Activated T-helper 2 cell treated with anti-CD3 and anti-CD28 coated beads, Interferon-gamma antibody, Interleukin-2, Interleukin-4, amounts not matched to agents 10 μg/mL and 5 μg/mL and 100 μg/mL, durations not matched to agents 14 hours and 24 hours and 36 hours (primary cell): ENCODE measurements around the gene CD63. TPM values are rescaled to one million over a fixed set of nuclear protein-coding genes. Genes with fewer than 3 reads are reported as not detected.

Source experiments
- DNase-seq: peaks from one replicate; pipeline ENCODE4 v3.0.0; 2021; ENCODE audit warnings: low spot score
- H3K27ac Mint-ChIP-seq: one replicate; pipeline ENCODE4 v1.8.0; 2021; ENCODE audit warnings: mixed read lengths
- H3K27me3 Mint-ChIP-seq: one replicate; pipeline ENCODE4 v1.8.0; 2021; ENCODE audit warnings: low read depth, mixed read lengths
- H3K36me3 Mint-ChIP-seq: one replicate; pipeline ENCODE4 v1.8.0; 2021; ENCODE audit warnings: low read depth, mixed read lengths
- H3K4me1 Mint-ChIP-seq: one replicate; pipeline ENCODE4 v1.8.0; 2021; ENCODE audit warnings: low read depth, mixed read lengths
- H3K4me3 Mint-ChIP-seq: one replicate; pipeline ENCODE4 v1.8.0; 2021; ENCODE audit warnings: low read depth, mild to moderate bottlenecking, moderate library complexity, mixed read lengths
- H3K9me3 Mint-ChIP-seq: one replicate; pipeline ENCODE4 v1.8.0; 2021; ENCODE audit warnings: mixed read lengths
- intact Hi-C: fragments of 100-400 bp; cut with micrococcal nuclease; formaldehyde crosslinking; loops from one replicate; pipeline ENCODE4 v1.15.1; 2023
- total RNA-seq: library from RNA; stranded (reverse); gene quantifications from 2 replicates; pipeline ENCODE4 v1.2.3, GENCODE V29; 2022

The CD63 gene
- total RNA-seq, 1 donor from 2014 or later: 236 TPM

DNA sequence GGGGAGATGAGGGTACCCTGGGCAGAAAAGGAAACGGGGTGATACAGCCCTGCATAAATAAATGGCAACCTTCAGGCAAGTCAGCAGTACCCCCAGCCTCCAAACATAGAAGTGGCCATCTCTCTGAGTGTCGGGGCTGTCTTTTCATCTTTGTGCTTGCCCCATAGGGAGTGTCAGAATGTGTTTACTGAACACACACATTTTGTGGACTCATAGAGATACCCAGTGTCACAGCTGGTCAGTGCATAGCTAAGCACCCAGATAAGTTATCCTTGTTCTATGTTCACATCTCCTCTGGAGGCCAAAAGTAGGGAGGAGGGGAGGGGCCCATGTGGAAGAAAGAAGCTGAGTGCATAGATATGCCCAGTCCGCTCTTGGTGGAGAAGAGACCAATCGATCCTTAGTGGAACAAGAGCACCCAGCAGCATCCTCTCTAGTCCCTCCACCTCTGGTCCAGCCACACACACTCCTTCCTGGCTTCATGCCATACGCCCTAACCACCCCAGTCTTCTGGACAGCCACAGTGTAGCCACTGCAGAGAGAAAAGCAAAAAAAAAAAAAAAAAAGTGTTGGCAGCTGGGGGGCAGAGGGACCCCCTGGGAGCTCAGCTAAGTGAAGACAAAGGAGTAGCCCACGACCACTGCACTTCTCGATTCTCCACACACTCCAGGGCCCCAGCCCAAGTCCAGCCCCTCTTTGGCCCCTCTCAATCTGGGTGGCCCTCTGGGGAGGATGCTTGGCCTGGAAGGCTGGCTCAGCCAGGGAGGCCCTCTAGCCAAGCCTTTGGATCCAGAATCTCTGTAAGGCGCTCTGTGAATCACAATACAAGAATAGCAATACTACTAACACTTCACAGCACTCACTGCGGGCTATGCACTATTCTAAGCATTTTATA lies 23.7 kb downstream of the CD63 start:
- Mint-ChIP-seq H3K27ac (no peak overlapping the region), H3K9me3 (no peaks in the 10 kb centered on the region), H3K4me3 (no peak overlapping the region), H3K4me1 (peaks cover 17% of the 10 kb centered on the region), H3K36me3 (no peaks in the 10 kb centered on the region), H3K27me3 (peaks cover 42% of the 10 kb centered on the region)
- intact Hi-C loops: no loop called here
- DNase-seq: no peak

DNA sequence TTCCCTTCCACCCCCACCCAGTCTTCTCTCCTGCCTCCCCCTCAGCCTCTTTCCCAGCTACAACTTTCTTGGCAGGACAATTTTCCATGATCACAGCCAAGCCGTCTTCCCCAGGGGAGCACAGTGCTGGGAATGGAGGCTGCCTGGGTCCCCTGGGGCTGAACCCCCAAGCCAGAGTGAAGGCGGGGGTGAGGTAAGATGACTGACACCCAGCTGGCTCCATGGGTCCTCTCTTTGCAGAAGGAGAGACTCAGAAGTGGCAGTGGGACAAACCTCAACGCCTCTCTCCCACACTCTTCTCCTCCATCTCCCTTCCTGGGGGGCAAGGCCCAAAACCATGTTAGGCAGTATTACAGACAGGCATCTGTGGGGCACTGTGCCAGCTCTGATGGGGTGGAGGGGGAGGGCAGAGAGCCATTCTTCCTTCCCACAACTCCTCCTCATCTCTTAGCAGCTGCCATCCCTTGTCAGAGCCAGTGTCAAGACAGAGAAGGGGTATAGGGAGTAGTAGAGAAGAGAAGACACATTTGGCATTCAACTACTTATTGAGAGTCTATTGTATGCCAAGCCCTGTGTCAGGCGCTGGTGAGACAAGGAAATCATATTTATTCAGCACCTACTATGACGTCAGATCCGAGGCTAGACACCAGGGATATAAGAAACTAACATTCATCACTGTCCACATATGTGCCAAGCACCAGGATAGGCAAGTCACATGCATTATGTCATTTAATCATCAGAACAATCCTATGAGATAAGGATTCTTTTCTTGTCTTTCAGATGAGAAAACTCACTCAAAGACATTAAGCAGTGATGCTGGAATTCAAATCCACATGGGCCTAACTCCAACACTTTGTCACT lies 24.7 kb downstream of the CD63 start:
- H3K36me3 Mint-ChIP-seq: no peaks in the 10 kb centered on the region
- no peak overlapping the region for H3K27ac Mint-ChIP-seq
- H3K4me1 Mint-ChIP-seq: peaks cover 16% of the 10 kb centered on the region
- no peak for DNase-seq
- peaks cover 34% of the 10 kb centered on the region for H3K27me3 Mint-ChIP-seq
- no peaks in the 10 kb centered on the region for H3K9me3 Mint-ChIP-seq
- no peak overlapping the region for H3K4me3 Mint-ChIP-seq
- intact Hi-C loops: no loop called here

DNA sequence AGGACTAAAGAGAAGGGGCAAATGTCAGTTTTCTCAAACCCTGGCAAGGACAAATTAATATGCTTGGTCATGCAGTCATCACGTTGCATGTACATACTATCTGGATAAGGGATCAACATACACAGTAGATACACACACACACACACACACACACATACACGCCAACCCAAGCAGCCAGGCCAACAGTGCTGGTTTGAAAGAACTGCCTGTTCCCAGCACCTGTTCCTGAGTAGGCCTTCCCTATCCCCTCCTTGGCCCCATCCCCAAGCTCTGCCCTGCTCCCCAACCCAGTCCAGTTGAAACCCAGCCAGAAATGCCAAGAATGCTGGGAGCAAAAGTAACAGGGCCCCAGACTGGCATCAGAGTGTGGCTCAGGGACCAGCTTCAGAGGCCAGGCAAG lies 25.5 kb downstream of the CD63 start:
- H3K4me1 Mint-ChIP-seq: peaks cover 7% of the 10 kb centered on the region
- no peak overlapping the region for H3K27ac Mint-ChIP-seq
- no peaks in the 10 kb centered on the region for H3K9me3 Mint-ChIP-seq
- H3K27me3 Mint-ChIP-seq: peaks cover 25% of the 10 kb centered on the region
- H3K36me3 Mint-ChIP-seq: no peaks in the 10 kb centered on the region
- intact Hi-C loops: no loop called here
- DNase-seq: no peak
- no peak overlapping the region for H3K4me3 Mint-ChIP-seq

DNA sequence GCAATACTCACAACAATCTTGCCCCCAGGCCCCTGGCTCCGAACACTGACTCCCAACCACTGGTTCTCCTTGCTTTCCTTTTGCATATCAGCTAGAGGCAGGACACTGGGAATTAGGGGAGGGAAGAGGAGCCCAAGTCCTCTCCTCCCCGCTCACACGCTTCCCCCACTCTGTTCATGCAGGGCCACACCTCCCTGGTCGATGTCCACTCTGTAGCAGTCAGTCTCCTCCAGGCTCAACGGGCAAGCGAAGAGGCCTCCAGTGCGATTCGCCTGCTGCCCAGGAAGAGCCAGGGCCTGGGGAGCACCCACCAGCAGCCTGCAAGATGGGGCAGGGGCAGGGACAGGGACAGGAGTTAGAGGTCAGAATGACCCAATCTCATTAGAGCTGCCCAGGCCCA lies 25.9 kb downstream of the CD63 start:
- Mint-ChIP-seq H3K36me3 (no peaks in the 10 kb centered on the region), H3K4me3 (no peak overlapping the region), H3K4me1 (peaks cover 5% of the 10 kb centered on the region), H3K9me3 (no peaks in the 10 kb centered on the region), H3K27me3 (peaks cover 21% of the 10 kb centered on the region), H3K27ac (no peak overlapping the region)
- no peak for DNase-seq
- intact Hi-C loops: no loop called here

DNA sequence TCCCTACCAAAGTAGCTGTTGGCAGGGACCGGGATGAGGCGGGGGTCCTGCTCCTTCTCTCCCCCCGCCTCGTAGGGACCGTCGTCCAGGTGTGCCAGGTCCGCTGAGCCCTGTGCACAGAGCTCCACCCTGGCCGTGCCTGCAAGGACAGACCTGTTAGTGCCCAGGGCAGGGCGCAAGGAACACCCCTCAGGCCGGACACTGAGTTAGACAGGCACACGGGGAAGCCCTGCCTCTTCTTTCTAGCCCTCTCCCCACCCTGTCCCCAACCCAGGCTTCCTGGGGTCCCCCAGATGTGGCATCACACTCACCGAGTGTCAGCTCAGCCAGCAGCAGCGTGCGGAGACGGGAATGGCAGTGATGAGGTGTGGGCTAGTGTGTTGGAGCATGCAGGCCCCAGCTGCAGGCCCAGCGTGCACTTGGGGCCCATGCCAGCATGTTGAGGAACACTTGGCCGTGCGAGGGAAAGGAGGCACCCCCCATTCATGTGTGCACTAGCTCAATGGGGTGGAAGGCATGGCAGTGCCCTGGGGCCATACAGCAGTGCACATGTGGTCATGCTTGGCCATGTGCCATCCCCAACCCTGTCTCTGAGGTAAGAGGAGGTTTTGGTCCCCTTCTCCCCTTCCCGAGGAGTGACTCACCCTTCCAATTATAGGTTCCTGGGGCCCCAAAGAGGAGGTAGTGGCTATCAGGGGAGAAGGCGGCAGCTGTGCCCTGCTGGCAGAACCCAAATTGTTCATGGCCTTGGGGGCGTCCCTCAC lies 28.4 kb downstream of the CD63 start:
- DNase-seq: no peak
- intact Hi-C loops: no loop called here
- Mint-ChIP-seq H3K4me3 (no peak overlapping the region), H3K36me3 (no peaks in the 10 kb centered on the region), H3K27me3 (peaks cover 7% of the 10 kb centered on the region), H3K9me3 (no peaks in the 10 kb centered on the region), H3K4me1 (no peaks in the 10 kb centered on the region), H3K27ac (no peak overlapping the region)

DNA sequence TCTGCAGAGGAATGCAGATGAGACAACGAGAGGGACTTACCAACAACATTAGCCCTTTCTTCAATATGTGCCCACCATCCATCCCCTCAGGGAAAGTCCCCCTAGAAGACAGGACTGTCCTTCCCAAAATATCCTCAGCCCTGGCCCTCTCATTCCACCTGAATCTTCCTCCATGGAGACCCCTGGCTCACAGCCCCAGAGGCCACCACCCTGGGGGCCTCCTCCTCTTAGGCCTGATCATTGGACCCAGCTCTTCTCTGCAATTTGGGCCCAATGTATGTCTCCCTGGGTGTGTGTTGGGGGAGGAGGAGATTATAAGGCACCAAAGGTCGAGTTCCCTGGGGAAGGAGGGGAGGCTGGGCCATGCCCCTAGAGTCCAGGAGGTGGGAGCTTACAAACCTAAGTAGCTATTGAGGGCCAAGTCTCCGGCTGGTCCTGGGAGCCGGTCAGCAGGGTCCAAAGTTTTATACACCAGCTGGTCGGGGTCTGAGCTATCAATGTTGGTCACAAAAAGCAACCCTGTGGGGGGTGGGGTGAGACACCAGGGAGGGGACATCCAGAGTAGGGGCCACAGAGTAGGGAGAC lies 29.2 kb downstream of the CD63 start:
- Mint-ChIP-seq H3K36me3 (no peaks in the 10 kb centered on the region), H3K4me3 (no peak overlapping the region), H3K27me3 (peaks cover 3% of the 10 kb centered on the region), H3K9me3 (no peaks in the 10 kb centered on the region), H3K27ac (no peak overlapping the region), H3K4me1 (no peaks in the 10 kb centered on the region)
- DNase-seq: no peak
- intact Hi-C loops: no loop called here

DNA sequence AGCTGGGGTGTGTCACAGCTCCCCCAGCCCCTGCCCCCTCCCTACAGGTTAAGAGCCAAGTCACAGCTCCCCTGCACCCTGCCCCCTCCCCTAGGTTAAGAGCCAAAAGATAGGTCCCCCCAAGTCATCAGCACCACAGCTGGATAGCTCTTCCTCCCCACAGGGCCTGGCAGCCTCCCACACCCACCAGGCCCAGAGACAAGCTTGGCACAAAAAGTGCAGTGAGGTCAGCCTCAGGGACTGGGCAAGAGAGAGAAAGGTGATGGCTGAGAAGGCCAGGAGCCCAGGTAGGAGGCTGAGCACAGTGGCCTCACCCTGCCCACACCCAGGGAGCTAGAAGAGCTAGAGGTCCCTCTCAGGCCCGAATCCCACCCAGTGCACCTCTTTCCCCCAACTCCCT lies 29.8 kb downstream of the CD63 start:
- intact Hi-C loops: no loop called here
- Mint-ChIP-seq H3K27me3 (no peaks in the 10 kb centered on the region), H3K4me1 (no peaks in the 10 kb centered on the region), H3K4me3 (no peak overlapping the region), H3K9me3 (no peaks in the 10 kb centered on the region), H3K27ac (no peak overlapping the region), H3K36me3 (no peaks in the 10 kb centered on the region)
- no peak for DNase-seq

DNA sequence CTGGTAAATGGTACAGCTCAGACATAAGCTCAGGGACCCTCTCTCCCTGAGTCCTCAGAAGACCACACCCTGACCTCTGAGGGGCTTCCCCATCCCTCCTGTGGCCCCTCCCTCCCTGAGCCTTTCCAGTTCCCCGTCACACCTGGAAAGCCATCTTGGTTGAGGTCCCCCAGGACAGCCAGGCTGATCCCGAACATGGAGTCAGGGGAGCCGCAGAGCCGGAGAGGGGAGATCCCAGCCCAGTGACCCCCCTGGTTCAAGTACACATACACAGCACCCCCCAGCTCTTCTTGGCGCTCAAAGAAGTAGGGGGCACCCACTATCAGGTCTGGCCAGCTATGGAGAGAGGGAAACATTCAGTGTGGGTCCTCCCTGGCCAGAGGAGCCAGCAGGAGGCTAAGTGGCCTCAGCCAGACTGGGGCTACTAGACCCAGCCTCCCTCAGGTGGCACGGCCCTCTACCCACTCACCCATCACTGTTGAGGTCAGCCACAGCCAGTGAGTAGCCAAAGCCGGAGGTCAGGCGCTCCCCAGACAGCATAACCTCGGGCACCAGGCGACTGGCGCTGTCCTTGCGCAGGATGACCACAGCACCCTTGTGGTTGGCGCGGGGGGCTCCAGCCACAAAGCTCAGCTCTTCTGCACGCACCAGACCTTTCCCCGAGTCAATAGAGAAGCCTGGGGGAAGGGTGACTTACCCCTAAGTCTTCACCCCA lies 30.4 kb downstream of the CD63 start:
- no peak for DNase-seq
- H3K27me3 Mint-ChIP-seq: no peaks in the 10 kb centered on the region
- H3K9me3 Mint-ChIP-seq: no peaks in the 10 kb centered on the region
- H3K36me3 Mint-ChIP-seq: no peaks in the 10 kb centered on the region
- intact Hi-C loops: no loop called here
- no peaks in the 10 kb centered on the region for H3K4me1 Mint-ChIP-seq
- no peak overlapping the region for H3K27ac Mint-ChIP-seq
- no peak overlapping the region for H3K4me3 Mint-ChIP-seq

DNA sequence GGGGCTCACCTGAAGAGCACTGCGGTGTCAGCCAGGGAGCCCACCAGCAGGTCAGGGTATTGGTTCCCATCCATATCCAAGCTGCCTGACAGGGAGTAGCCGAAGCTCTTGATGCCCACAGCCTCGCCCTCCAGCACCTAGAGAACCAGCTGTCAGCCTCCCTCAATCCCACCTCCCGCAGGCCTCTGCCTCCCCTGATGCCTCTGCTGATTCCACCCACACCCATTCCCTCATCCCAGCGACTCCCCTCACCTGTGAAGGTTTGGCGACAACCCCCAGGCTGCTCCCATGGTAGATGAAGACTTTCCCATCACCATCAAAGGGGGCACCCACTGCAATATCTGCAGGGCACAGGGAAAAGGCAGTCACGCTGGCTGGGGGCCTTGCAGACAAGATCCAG lies 31.1 kb downstream of the CD63 start:
- H3K36me3 Mint-ChIP-seq: no peaks in the 10 kb centered on the region
- no peak overlapping the region for H3K4me3 Mint-ChIP-seq
- H3K4me1 Mint-ChIP-seq: no peaks in the 10 kb centered on the region
- H3K9me3 Mint-ChIP-seq: no peaks in the 10 kb centered on the region
- no peak for DNase-seq
- intact Hi-C loops: no loop called here
- no peak overlapping the region for H3K27ac Mint-ChIP-seq
- no peaks in the 10 kb centered on the region for H3K27me3 Mint-ChIP-seq

DNA sequence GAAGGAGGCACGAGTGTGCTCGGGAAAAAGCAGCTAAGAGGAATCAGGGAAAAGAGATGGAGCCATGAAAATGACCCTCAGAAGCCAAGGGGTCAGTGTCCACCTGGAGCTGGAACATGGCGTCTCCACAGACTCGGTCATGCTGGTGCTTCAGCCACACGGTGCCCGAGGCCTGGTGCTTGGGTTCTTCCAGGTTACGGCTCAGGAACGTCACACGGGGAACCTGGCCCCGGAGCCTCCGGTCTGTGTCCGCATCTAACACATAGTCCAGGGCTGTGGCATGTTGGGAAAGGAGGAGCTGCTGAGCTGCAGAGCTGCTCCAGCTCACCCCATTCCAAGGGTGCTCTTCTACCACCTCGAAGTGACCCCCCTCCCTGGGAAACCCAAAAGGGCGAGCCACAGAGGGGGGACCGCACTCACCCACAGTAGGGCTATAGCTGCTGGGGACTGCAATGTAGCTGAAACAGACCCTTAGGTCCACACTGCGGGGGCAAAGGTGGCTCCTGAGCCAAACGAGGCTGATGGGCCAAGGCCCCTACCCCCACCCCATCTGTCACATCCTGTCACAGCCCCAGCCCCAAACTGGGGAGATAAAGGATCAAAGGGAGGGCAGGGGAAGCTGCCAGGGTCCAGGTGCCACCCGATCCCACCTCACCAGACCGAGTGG lies 31.9 kb downstream of the CD63 start:
- Mint-ChIP-seq H3K36me3 (no peaks in the 10 kb centered on the region), H3K4me3 (no peak overlapping the region), H3K9me3 (no peaks in the 10 kb centered on the region), H3K27me3 (no peaks in the 10 kb centered on the region), H3K4me1 (no peaks in the 10 kb centered on the region), H3K27ac (no peak overlapping the region)
- intact Hi-C loops: no loop called here
- DNase-seq: no peak

DNA sequence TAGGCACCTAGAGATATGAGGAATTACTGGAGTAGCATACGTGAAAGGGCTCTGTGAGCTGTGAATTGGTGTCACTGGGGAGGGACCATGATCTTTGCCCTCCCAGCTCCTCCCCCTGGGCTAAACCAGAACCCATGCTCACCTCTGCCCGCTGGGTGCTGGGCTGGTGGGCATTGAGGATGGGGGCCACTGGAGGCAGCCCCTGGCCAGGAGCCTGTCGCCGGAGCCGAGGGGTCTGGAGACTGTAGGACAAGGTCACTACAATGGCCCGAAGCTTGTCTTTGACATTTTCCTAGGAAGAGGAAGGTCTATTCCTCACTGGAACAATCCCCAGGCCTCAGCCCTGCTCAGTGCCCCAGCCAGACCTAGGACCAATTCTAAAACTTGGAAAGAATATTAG lies 32.7 kb downstream of the CD63 start:
- no peak overlapping the region for H3K4me3 Mint-ChIP-seq
- H3K36me3 Mint-ChIP-seq: no peaks in the 10 kb centered on the region
- no peak overlapping the region for H3K27ac Mint-ChIP-seq
- no peaks in the 10 kb centered on the region for H3K27me3 Mint-ChIP-seq
- DNase-seq: no peak
- H3K4me1 Mint-ChIP-seq: no peaks in the 10 kb centered on the region
- no peaks in the 10 kb centered on the region for H3K9me3 Mint-ChIP-seq
- intact Hi-C loops: no loop called here

DNA sequence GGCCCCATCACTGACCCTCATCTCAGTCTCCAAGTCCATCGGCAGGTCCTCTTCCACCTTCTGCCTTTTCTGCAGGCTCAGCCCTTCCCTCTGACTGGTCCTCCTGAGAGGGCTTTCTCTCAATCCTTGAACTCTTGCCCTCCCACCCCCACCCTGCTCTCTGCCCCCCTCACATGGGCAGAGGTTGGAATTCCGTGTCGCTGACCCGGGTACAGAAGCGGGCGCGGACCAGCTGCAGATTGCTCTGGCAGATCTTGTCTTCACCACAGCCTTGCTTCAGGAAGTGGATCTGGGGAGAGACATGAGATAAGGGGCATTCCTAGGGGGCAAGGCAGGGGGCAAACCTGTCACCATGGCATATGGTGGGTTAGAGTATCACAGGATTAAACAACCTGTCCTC lies 33.5 kb downstream of the CD63 start:
- no peaks in the 10 kb centered on the region for H3K27me3 Mint-ChIP-seq
- no peak overlapping the region for H3K4me3 Mint-ChIP-seq
- no peak for DNase-seq
- H3K27ac Mint-ChIP-seq: no peak overlapping the region
- H3K36me3 Mint-ChIP-seq: no peaks in the 10 kb centered on the region
- intact Hi-C loops: no loop called here
- no peaks in the 10 kb centered on the region for H3K4me1 Mint-ChIP-seq
- H3K9me3 Mint-ChIP-seq: no peaks in the 10 kb centered on the region
